HG03064 (cell line): ENCODE results near the gene STAP2.
"Not testable (repeated sequence)": the region's sequence is repeated elsewhere in the genome, so short reads cannot be mapped to it uniquely, and the experiment has no call there.

Experiments used
- ATAC-seq: cut with Tn5 transposase; IDR thresholded peaks from one replicate; pipeline ENCODE4 v1.9.1; 2021; ENCODE audit warnings: low read depth; ENCODE audit not compliant: unreplicated experiment

Gene STAP2

GRCh38 chr19:4303819-4304537 lies 34.6 kb downstream of the STAP2 start:
- no peak for ATAC-seq

DNA sequence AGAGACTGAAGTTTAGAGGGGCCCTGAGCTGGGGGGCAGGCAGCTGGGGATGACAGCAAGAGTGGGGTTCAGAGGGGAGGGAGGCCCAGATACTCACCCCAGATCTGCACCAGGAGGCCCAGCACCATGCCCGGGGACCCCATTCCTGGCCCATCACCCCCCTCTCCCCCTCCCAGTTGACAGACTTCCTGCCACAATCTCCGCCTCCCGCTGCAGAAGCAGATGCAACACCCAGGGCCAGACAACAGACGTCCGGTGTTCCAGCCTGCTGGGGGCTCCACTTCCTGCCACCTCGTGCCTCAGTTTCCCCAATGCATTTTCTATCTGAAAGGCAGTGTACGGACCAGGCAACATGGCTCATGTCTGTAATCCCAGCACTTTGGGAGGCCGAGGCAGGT lies 36.4 kb downstream of the STAP2 start, which contains the start of gene TMIGD2:
Gene TMIGD2, minus strand, starts transcription at position 147 of the 398 bp plus-strand sequence. Its CDS starts 4 bp downstream, at position 143.
- ATAC-seq: no peak

DNA sequence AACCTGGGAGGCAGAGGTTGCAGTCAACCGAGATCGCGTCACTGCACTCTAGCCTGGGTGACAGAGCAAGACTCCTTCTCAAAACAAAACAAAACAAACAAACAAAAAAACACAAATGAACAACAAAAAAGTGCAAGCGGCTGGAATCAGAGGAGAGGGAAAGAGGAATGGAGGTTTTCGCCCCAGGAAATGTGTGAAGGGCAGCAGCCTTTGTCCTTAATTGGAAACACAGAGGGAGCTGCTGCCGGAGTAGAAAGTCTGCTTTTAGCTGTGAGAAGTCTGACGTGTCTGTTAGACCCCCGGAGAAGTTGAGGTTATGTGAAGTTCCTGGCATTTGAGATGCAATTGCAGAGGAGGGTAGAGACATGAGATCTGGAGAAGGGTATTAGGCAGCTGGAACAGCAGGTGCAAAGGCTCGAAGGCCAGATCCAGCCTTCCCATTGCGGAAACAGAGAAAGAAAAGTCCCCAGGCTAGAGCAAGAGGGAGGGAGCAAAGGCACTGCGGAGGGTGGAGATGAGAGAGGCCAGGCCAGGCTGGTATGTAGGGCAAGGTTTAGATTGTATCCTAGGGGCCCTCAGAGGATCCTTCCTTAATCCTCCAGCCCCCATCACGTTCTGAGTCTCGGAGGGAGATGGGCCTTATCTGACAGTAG lies 36.9 kb downstream of the STAP2 start:
- no peak for ATAC-seq

DNA sequence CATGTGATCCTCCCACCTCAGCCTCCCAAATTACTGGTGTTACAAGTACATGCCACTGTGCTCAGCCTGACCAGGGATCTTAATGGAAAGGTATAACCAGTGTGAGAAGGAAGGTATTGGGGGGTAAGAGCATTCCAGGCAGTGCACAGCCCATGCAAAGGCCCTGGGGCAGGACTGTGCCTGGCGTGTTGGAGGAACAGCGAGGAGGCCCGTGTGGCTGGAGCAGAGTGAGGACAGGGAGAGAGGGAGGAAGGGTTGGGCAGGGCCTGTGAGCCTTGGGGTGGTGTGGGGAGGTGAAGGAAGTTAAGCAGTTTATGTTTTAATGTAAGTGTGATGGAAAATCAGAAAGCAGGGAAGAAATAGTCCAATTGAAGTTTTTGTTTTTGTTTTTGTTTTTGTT lies 38.0 kb downstream of the STAP2 start:
- no peak for ATAC-seq

DNA sequence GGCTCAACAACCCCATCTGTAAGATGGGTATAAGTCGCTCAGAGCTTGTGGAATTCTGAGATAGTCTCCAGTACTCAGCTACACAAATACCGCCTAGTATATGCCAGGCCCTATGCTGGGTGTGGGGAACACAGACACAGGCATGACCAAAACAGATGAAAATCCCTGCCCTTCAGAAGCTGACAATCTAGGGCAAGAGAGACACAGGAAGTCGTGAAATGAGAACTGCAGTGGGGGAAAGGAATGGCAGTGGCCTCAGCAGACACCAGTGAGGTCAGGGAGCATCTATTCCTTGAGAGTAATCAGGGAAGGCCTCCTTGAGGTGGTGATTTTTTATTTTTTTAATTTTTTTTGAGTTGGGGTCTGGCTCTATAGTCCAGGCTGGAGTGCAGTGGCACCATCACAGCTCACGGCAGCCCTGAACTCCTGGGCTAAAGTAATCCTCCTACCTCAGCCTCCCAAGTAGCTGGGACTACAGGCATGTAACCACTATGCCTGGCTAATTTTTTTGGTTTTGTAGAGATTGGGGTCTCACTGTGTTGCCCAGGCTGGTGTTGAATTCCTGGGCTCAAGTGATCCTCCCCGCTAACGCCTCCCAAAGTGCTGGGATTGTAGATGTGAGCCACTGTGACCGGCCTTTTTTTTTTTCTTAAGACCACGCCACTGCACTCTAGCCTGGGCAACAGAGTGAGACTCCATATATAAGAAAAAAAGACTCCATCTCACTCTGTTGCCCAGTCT lies 39.6 kb downstream of the STAP2 start:
- ATAC-seq: no peak

- no peak for ATAC-seq
Observed at GRCh38 chr19:4297901-4298809, 40.5 kb downstream of the STAP2 start.

GRCh38 chr19:4295972-4296771 lies 42.5 kb downstream of the STAP2 start:
- no peak for ATAC-seq

- ATAC-seq: no peak
Observed at GRCh38 chr19:4294389-4294788, 44.2 kb downstream of the STAP2 start.

DNA sequence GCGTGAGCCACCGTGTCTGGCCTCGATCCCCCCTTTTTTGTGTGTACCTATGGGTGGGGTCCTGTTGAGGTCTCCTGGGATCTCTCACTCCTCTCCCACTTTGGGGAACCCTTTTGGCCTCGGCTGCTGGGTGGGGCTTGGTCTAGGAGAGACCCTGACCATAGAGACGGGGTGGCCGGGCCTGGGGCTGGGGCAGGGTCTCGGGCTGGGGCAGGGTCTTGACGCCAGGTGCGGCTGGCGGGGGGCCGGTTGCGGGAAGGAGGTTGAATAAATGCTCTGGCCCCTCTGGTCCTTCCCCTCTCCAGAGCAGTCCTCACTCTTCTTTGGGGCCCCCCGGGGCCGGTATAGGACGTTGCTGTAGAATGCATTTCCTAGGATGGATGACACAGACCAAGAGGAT lies 46.1 kb downstream of the STAP2 start:
- ATAC-seq: no peak

- ATAC-seq: no peak
Observed at GRCh38 chr19:4291184-4291732, 47.4 kb downstream of the STAP2 start.

GRCh38 chr19:4288091-4288777 lies 50.4 kb downstream of the STAP2 start:
- ATAC-seq: no peak

GRCh38 chr19:4286141-4286540 lies 52.5 kb downstream of the STAP2 start:
- not testable (repeated sequence) for ATAC-seq

- no peak for ATAC-seq
Observed at GRCh38 chr19:4284974-4285373, 53.7 kb downstream of the STAP2 start.

DNA sequence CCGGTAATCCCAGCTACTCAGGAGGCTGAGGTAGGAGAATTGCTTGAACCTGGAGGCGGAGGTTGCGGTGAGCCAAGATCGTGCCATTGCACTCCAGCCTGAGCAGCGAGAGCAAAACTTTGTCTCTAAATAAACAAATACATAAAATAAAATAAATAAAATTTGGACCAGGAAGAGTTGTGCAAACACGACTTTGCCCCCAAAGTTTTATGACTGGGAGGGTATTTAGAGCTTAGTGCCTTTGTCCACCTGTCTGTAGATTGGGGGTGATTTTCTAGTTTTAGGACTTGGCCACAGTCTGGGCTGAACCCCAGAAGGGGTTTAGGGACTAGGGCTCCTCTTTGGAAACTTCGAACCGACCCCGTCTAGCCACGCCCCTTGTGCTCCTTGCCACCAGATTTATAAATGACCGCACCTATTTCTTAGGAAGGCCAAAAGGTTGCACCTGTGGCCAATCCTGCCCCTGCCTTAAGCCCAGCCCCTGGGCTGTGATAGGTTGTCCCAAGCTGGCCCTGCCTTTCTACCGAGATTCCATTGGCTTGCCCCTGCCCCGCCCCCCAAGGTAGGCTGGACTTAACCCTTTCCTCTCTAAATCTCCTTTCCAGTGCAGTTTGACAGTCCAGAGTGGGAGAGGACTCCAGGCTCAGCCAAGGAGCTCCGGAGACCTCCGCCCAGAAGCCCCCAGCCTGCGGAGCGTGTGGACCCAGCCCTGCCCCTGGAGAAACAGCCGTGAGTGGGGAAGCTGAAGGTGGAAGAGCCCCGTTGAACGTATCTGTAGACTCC lies 54.3 kb downstream of the STAP2 start:
- ATAC-seq: no peak

DNA sequence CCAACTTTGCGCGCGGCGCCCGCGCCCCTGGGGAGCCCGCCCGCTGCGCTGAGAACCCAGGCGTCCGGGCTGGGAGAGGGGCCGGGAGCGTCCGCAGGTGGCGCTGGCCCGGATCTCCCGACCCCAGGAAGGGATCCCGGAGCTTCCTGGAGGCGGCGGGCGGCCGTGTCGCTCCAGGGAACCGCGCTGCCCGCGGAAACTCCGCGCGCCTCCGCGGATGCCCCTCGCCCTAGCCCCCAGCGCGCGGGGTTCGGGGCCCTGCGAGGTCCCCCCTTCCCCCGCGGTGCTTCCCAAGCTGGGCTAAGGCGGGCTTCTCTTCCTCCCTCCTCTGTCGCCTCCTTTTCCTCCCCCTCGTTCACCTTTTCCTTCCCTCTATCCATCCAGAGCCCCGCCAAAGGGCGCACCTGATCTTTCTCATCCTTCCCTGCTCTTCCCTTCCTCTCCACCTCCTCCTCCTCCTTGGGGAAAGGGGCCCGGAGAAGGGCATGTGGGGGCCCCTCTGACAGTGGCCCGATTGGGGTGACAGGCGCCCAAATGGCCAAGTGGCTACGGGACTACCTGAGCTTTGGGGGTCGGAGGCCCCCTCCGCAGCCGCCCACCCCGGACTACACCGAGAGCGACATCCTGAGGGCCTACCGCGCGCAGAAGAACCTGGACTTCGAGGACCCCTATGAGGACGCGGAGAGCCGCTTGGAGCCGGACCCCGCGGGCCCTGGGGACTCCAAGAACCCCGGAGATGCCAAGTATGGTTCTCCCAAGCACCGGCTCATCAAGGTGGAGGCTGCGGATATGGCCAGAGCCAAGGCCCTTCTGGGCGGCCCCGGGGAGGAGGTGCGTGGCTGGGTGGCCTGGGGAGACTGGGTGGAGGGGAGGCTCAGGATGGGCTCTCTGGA lies 58.9 kb downstream of the STAP2 start:
- no peak for ATAC-seq

DNA sequence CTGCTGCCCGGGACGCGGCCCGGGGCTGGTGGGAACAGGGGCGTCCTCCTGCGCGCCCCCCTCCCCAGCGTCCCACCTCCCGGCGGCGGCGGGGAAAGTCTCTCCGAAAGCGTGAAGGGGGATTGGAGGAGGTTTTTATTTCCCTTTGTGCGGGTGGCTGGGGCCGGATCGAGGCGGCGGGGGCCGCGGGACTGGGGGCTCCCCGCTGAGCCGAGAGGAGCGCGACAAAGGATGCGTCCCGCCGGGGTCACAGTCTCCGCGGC lies 59.4 kb downstream of the STAP2 start:
- no peak for ATAC-seq
